Mesendoderm (in vitro differentiated cells): ENCODE data around the gene FLT4.

ENCODE experiments used
- DNase-seq: peaks from one replicate; pipeline ENCODE4 v3.0.0; 2013
- H2AK5ac ChIP-seq: 2 replicates; pipeline ENCODE4 v1.6.1; 2013; ENCODE audit warnings: low read length, inconsistent platforms
- H2BK120ac ChIP-seq: 2 replicates; pipeline ENCODE4 v1.6.1; 2013; ENCODE audit warnings: low read depth, mild to moderate bottlenecking, low read length, moderate library complexity, mixed read lengths
- H2BK15ac ChIP-seq: replicated peaks from 2 replicates; pipeline ENCODE4 v1.6.1; 2013; ENCODE audit warnings: low read depth, mild to moderate bottlenecking, moderate library complexity
- H2BK5ac ChIP-seq: 2 replicates; pipeline ENCODE4 v1.6.1; 2013; ENCODE audit warnings: low read length, inconsistent platforms
- H3K18ac ChIP-seq: 2 replicates; pipeline ENCODE4 v1.6.1; 2013; ENCODE audit warnings: mild to moderate bottlenecking, low read length, mixed read lengths
- H3K23ac ChIP-seq: one replicate; pipeline ENCODE4 v1.6.1; 2013; ENCODE audit warnings: low read length
- H3K27ac ChIP-seq: 2 replicates; pipeline ENCODE4 v1.5.1; 2013; ENCODE audit warnings: low read depth, mild to moderate bottlenecking, inconsistent platforms, low read length, moderate library complexity
- H3K27me3 ChIP-seq: 2 replicates; pipeline ENCODE4 v1.6.1; 2013; ENCODE audit warnings: low read length, control low read depth, mild to moderate bottlenecking, inconsistent platforms; ENCODE audit not compliant: insufficient read depth, poor library complexity
- H3K36me3 ChIP-seq: 2 replicates; pipeline ENCODE4 v1.6.1; 2013; ENCODE audit warnings: low read length, inconsistent platforms; ENCODE audit not compliant: control insufficient read depth, insufficient read depth
- H3K4ac ChIP-seq: one replicate; pipeline ENCODE4 v1.6.1; 2013; ENCODE audit warnings: low read depth, mild to moderate bottlenecking, low read length, moderate library complexity
- H3K4me1 ChIP-seq: 2 replicates; pipeline ENCODE4 v1.6.1; 2013; ENCODE audit warnings: low read depth, low read length, inconsistent platforms; ENCODE audit not compliant: control insufficient read depth
- H3K4me2 ChIP-seq: 2 replicates; pipeline ENCODE4 v1.6.1; 2013; ENCODE audit warnings: low read length
- H3K4me3 ChIP-seq: 2 replicates; pipeline ENCODE4 v1.5.1; 2013; ENCODE audit warnings: mild to moderate bottlenecking, low read length
- H3K56ac ChIP-seq: one replicate; pipeline ENCODE4 v1.6.1; 2013; ENCODE audit warnings: low read length
- H3K79me1 ChIP-seq: 2 replicates; pipeline ENCODE4 v1.6.1; 2013; ENCODE audit warnings: low read length, inconsistent platforms
- H3K79me2 ChIP-seq: 2 replicates; pipeline ENCODE4 v1.6.1; 2013; ENCODE audit warnings: mild to moderate bottlenecking, low read length; ENCODE audit not compliant: control insufficient read depth, insufficient read depth
- H3K9ac ChIP-seq: 2 replicates; pipeline ENCODE4 v1.6.1; 2013; ENCODE audit warnings: low read length, inconsistent platforms
- H4K5ac ChIP-seq: one replicate; pipeline ENCODE4 v1.6.1; 2013; ENCODE audit warnings: low read length
- H4K8ac ChIP-seq: one replicate; pipeline ENCODE4 v1.6.1; 2013; ENCODE audit warnings: low read depth, mild to moderate bottlenecking, control low read depth, low read length, moderate library complexity
- WGBS: extraction: QIAGEN DNeasy Blood & Tissue Kit; methylation state at CpG from one replicate; pipeline ENCODE4 v1.1.7; 2013; ENCODE audit warnings: low lambda C conversion rate, missing lambda C conversion rate; ENCODE audit not compliant: insufficient coverage; ENCODE audit errors: extremely low coverage; 5-methylcytosine and 5-hydroxymethylcytosine counted together

Gene FLT4

GRCh38 chr5:180625125-180625790 is 24.1 kb downstream of the FLT4 start:
- H3K4ac ChIP-seq, result no peak overlapping the region
- H2AK5ac ChIP-seq, result no peak overlapping the region
- no peak overlapping the region for H2BK15ac ChIP-seq
- H4K5ac ChIP-seq, result no peak overlapping the region
- H3K4me3 ChIP-seq, result no peak overlapping the region
- no peak for DNase-seq
- no peak overlapping the region for H4K8ac ChIP-seq
- no peak overlapping the region for H3K18ac ChIP-seq
- H3K27me3 ChIP-seq, result no peaks in the 10 kb centered on the region
- H2BK5ac ChIP-seq, result no peak overlapping the region
- H3K23ac ChIP-seq, result no peak overlapping the region
- no peaks in the 10 kb centered on the region for H3K36me3 ChIP-seq
- H3K27ac ChIP-seq, result no peak overlapping the region
- no peaks in the 10 kb centered on the region for H3K79me2 ChIP-seq
- no peak overlapping the region for H3K56ac ChIP-seq
- no peak overlapping the region for H3K9ac ChIP-seq
- H2BK120ac ChIP-seq, result no peak overlapping the region
- no CpG with 5 or more reads among the region's 10 CpGs for WGBS
- H3K4me2 ChIP-seq, result no peak overlapping the region
- no peaks in the 10 kb centered on the region for H3K4me1 ChIP-seq
- H3K79me1 ChIP-seq, result no peaks in the 10 kb centered on the region

GRCh38 chr5:180624587-180624986 is 24.8 kb downstream of the FLT4 start:
- H2BK5ac ChIP-seq, result no peak overlapping the region

DNA sequence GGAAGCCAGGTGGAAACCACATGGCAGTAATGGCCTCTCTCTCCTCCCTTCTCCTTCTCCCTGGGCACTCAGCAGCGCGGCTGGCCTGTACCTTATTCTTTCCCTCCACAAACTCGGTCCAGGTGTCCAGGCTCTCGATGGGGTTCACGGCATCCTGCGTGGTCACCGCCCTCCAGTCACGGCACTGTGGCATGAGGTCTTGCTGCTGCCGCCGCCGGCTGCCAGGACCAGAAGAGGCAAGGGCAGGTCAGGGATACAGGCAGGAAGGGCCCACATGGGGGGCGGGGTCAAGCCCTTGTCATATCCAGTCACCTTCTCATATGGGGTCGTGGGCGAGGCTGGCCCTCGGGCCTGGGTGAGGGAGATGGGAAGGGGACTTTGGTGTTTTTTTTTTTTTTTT is 25.6 kb downstream of the FLT4 start:
- no peak overlapping the region for H2BK120ac ChIP-seq
- H3K79me1 ChIP-seq, result no peaks in the 10 kb centered on the region
- no peak overlapping the region for H3K4me2 ChIP-seq
- no peaks in the 10 kb centered on the region for H3K36me3 ChIP-seq
- no peak overlapping the region for H3K4ac ChIP-seq
- no peak overlapping the region for H2AK5ac ChIP-seq
- no CpG with 5 or more reads among the region's 15 CpGs for WGBS
- DNase-seq, result no peak
- no peak overlapping the region for H3K9ac ChIP-seq
- no peak overlapping the region for H3K18ac ChIP-seq
- H3K4me1 ChIP-seq, result no peaks in the 10 kb centered on the region
- H3K56ac ChIP-seq, result no peak overlapping the region
- no peak overlapping the region for H2BK15ac ChIP-seq
- H3K79me2 ChIP-seq, result no peaks in the 10 kb centered on the region
- no peak overlapping the region for H3K4me3 ChIP-seq
- no peaks in the 10 kb centered on the region for H3K27me3 ChIP-seq
- no peak overlapping the region for H4K5ac ChIP-seq
- H3K27ac ChIP-seq, result no peak overlapping the region
- H2BK5ac ChIP-seq, result no peak overlapping the region
- no peak overlapping the region for H3K23ac ChIP-seq
- H4K8ac ChIP-seq, result no peak overlapping the region

More at GRCh38 chr5:180624587-180624986, 24.8 kb downstream of the FLT4 start:
- Histone ChIP-seq H2BK15ac (no peak overlapping the region), H2AK5ac (no peak overlapping the region), H3K27ac (no peak overlapping the region), H3K79me1 (no peaks in the 10 kb centered on the region), H3K18ac (no peak overlapping the region), H3K27me3 (no peaks in the 10 kb centered on the region), H3K9ac (no peak overlapping the region), H3K4me2 (no peak overlapping the region), H3K4ac (no peak overlapping the region), H4K5ac (no peak overlapping the region), H4K8ac (no peak overlapping the region), H3K56ac (no peak overlapping the region), H3K4me3 (no peak overlapping the region), H3K79me2 (no peaks in the 10 kb centered on the region), H3K23ac (no peak overlapping the region), H3K4me1 (no peaks in the 10 kb centered on the region), H3K36me3 (no peaks in the 10 kb centered on the region), H2BK120ac (no peak overlapping the region)
- DNase-seq, result no peak
- no CpG with 5 or more reads among the region's 5 CpGs for WGBS

- whole genome bisulfite sequencing, result no CpG with 5 or more reads among the region's 10 CpGs
- Histone ChIP-seq H3K79me1 (no peaks in the 10 kb centered on the region), H4K8ac (no peak overlapping the region), H3K18ac (no peak overlapping the region), H3K23ac (no peak overlapping the region), H3K4me3 (no peak overlapping the region), H3K9ac (no peak overlapping the region), H2AK5ac (no peak overlapping the region), H3K4me1 (no peaks in the 10 kb centered on the region), H3K36me3 (no peaks in the 10 kb centered on the region), H4K5ac (no peak overlapping the region), H3K27me3 (no peaks in the 10 kb centered on the region), H3K79me2 (no peaks in the 10 kb centered on the region), H3K4ac (no peak overlapping the region), H3K27ac (no peak overlapping the region), H2BK15ac (no peak overlapping the region), H2BK5ac (no peak overlapping the region), H2BK120ac (no peak overlapping the region), H3K4me2 (no peak overlapping the region), H3K56ac (no peak overlapping the region)
- DNase-seq, result no peak
These were observed 26.0 kb downstream of the FLT4 start for GRCh38 chr5:180623411-180623834.

- H4K5ac ChIP-seq, result no peak overlapping the region
- no peaks in the 10 kb centered on the region for H3K27me3 ChIP-seq
- H2AK5ac ChIP-seq, result no peak overlapping the region
- H3K79me1 ChIP-seq, result no peaks in the 10 kb centered on the region
- no peak overlapping the region for H3K27ac ChIP-seq
- H3K79me2 ChIP-seq, result no peaks in the 10 kb centered on the region
- no peak overlapping the region for H2BK5ac ChIP-seq
- DNase-seq, result no peak
- no peaks in the 10 kb centered on the region for H3K4me1 ChIP-seq
- no peak overlapping the region for H3K18ac ChIP-seq
- no peaks in the 10 kb centered on the region for H3K36me3 ChIP-seq
- H2BK120ac ChIP-seq, result no peak overlapping the region
- no peak overlapping the region for H3K23ac ChIP-seq
- no peak overlapping the region for H3K4ac ChIP-seq
- no peak overlapping the region for H3K56ac ChIP-seq
- no peak overlapping the region for H3K4me2 ChIP-seq
- H3K4me3 ChIP-seq, result no peak overlapping the region
- H2BK15ac ChIP-seq, result no peak overlapping the region
- H4K8ac ChIP-seq, result no peak overlapping the region
- no peak overlapping the region for H3K9ac ChIP-seq
- no CpG with 5 or more reads among the region's 6 CpGs for WGBS
These were observed 26.5 kb downstream of the FLT4 start for GRCh38 chr5:180622910-180623309.

DNA sequence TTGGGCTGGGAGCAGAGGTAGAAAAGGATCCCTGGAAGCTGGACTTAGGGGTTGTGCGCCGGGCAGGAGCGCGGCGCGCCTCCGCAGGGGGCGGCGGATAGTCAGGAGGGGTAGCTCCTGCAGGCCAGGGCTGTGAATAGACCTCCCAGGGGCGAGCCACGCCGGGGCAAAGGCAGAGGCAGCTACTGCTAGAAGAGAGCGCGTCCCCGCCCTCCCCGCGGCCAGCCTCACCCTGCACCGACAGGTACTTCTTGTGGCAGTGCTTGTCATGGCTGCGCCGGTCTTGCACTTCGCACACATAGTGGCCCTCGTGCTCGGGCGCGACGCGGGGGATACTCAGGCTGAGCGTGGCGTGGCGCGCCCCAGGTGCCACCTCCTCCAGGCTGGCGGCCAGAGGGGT is 28.1 kb downstream of the FLT4 start:
- Histone ChIP-seq H3K36me3 (no peaks in the 10 kb centered on the region), H4K5ac (no peak overlapping the region), H3K23ac (no peak overlapping the region), H3K79me1 (no peaks in the 10 kb centered on the region), H3K4me2 (no peak overlapping the region), H3K4ac (no peak overlapping the region), H3K27ac (no peak overlapping the region), H2BK120ac (no peak overlapping the region), H3K9ac (no peak overlapping the region), H3K4me3 (no peak overlapping the region), H3K4me1 (no peaks in the 10 kb centered on the region), H3K27me3 (no peaks in the 10 kb centered on the region), H2AK5ac (no peak overlapping the region), H3K56ac (no peak overlapping the region), H3K18ac (no peak overlapping the region), H2BK5ac (no peak overlapping the region), H4K8ac (no peak overlapping the region), H2BK15ac (no peak overlapping the region), H3K79me2 (no peaks in the 10 kb centered on the region)
- no CpG with 5 or more reads among the region's 32 CpGs for WGBS
- no peak for DNase-seq
